NCI-H2107 treated with DMSO at 0.1 percent for 48 hours (cell line): ENCODE data around the gene CDC6.

Source experiments
- DNase-seq: peaks from one replicate; lab custom pipeline; 2025; ENCODE audit not compliant: unreplicated experiment; lab: John Stamatoyannopoulos, UW

The CDC6 gene, protein sequence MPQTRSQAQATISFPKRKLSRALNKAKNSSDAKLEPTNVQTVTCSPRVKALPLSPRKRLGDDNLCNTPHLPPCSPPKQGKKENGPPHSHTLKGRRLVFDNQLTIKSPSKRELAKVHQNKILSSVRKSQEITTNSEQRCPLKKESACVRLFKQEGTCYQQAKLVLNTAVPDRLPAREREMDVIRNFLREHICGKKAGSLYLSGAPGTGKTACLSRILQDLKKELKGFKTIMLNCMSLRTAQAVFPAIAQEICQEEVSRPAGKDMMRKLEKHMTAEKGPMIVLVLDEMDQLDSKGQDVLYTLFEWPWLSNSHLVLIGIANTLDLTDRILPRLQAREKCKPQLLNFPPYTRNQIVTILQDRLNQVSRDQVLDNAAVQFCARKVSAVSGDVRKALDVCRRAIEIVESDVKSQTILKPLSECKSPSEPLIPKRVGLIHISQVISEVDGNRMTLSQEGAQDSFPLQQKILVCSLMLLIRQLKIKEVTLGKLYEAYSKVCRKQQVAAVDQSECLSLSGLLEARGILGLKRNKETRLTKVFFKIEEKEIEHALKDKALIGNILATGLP

GRCh38 chr17:40287494-40288369 lies at the start of gene CDC6:
Gene CDC6, plus strand, starts transcription at chr17:40287879. Its CDS starts 1,542 bp downstream, at chr17:40289421.
- DNase-seq, result peak; percentile 99

DNA sequence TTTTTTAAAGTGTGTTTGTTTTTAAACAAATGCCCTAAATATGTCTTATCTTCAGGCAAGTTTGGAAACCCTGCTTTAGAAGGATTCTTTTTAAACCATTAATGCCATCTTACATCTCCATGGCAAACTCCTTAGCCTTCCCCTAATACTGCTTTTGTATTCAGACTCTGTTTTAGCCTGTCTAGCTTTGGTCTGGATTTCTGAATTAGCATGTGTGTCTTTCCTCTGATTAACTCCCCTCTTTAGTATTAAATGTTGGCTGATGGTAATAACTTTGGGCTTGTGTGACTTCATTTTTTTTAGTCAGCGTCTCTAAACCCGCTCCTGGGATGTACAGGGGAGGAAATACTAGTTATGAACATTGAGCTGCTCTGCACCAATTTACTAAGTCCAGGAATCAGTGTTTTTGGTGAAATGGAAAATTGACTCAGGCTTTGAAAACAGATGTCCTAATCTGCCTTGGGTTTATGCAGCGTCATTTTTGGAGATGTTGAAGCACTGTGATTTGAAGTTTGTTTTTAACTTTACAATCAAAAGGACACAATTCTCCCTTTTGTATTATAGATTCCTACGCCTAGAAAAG lies 46.3 kb upstream of the CDC6 start:
- no peak for DNase-seq

- DNase-seq, result no peak
Measured at GRCh38 chr17:40242774-40243173, 44.9 kb upstream of the CDC6 start.

- DNase-seq, result no peak
Measured at GRCh38 chr17:40243761-40244160, 43.9 kb upstream of the CDC6 start.

- no peak for DNase-seq
Measured at GRCh38 chr17:40244255-40244654, 43.4 kb upstream of the CDC6 start.

DNA sequence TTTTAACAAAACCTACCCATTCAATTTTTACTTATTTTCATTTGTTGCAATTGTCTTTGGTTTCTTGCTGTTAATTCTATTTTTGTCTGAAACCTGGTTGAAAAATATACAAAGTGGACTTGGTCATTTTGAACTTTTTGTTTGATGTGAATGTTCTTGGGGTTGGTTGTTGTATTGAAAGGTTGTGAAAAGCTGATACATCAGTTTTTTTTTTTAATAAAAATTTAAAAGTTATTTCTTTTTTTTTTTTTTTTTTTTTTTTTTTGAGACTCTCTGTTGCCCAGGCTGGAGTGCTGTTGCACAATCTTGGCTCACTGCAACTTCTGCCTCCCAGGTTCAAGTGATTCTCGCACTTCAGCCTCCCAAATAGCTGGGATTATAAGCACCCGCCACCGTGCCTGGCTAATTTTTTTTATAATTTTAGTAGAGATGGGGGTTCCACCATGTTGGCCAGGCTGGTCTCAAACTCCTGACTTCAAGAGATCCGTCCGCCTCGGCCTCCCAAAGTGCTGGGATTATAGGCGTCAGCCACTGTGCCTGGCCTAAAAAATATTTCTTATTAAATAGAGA lies 39.7 kb upstream of the CDC6 start:
- no peak for DNase-seq

- no peak for DNase-seq
Measured at GRCh38 chr17:40248507-40248906, 39.2 kb upstream of the CDC6 start.

DNA sequence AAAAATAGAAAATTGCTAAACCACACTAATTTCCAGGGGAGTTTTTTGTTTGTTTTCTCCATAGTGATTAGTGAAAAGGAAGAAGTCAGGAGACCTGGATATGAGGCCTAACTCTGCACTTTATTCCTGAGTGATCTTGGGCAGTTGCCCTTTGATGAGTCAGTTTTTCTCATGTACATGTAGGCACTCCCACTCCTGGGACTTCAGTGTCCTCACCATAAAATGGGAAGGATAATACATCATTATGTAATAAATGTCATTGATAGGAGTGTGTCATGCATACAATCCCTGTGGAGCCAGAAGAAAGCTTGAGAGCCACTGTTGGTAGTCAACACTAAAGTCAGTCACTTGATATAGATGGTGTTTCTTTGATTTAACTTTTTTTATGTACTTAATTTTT lies 36.1 kb upstream of the CDC6 start:
- DNase-seq, result no peak

GRCh38 chr17:40253565-40253964 lies 34.1 kb upstream of the CDC6 start:
- no peak for DNase-seq

- DNase-seq, result no peak
Measured at GRCh38 chr17:40259505-40259904, 28.2 kb upstream of the CDC6 start.

GRCh38 chr17:40260528-40260927 lies 27.2 kb upstream of the CDC6 start:
- no peak for DNase-seq

GRCh38 chr17:40264458-40265185 lies 23.1 kb upstream of the CDC6 start:
- no peak for DNase-seq

DNA sequence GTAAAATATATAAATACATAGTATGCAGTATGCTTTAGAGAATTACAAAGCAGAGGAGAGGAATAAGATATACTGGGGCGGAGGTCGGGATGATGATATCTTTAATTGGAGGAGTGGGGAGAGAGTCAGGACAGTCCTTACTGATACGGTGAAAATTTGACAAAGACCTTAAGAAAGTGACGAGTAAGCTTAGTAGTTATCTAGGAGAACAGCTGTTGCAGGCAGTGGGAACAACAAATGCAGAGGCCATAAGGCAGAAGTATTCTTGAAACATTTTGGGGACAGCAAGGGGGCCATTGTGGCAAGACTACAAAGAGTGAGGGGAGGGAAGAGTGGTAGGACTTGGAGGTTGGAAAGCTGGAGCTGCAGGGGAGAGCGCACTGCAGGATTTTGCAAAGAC lies 22.3 kb upstream of the CDC6 start:
- no peak for DNase-seq

DNA sequence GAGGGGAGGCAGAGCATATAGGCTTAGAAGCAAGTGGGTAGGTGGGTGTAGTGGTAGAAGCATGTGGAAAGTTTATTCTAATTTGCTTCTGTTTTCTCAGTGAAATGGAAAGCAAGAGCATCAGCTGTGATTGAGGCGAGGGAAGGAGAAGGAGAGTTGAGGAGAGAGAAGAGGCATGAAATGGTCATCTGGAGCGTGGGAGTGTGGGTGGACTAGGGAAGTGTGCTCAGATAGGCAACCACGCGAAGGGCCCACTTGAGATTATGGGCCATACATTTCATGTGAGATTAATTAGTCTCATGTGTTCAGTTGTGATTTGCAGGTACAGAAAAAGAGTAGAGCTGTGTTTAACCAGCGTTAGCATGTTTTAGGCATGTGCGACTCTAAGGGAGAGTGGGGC lies 20.8 kb upstream of the CDC6 start:
- DNase-seq, result no peak

- no peak for DNase-seq
Measured at GRCh38 chr17:40268141-40268712, 19.5 kb upstream of the CDC6 start.

- no peak for DNase-seq
Measured at GRCh38 chr17:40278414-40278813, 9.3 kb upstream of the CDC6 start.

- no peak for DNase-seq
Measured at GRCh38 chr17:40279402-40279801, 8.3 kb upstream of the CDC6 start.

DNA sequence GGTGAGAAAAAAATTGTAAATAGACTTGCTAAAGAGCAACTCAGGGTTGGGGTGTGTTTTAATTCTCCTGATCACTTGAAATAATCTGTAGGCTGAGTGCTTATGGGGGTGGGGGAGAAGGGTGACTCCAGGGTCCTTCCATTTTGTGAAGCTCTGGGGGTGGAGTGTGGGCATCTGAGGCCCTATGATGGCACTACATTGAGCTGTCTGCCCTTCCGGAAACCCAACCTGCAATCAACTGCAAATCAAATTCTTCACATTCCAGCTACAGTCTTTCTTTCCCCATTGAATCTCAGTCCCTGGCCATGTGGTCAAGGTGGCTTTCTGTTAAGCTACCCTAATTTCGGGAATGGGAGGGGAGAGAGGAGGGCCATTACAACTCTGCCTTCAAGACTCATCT lies 6.0 kb upstream of the CDC6 start:
- no peak for DNase-seq

- no peak for DNase-seq
Measured at GRCh38 chr17:40283662-40284061, 4.0 kb upstream of the CDC6 start.

DNA sequence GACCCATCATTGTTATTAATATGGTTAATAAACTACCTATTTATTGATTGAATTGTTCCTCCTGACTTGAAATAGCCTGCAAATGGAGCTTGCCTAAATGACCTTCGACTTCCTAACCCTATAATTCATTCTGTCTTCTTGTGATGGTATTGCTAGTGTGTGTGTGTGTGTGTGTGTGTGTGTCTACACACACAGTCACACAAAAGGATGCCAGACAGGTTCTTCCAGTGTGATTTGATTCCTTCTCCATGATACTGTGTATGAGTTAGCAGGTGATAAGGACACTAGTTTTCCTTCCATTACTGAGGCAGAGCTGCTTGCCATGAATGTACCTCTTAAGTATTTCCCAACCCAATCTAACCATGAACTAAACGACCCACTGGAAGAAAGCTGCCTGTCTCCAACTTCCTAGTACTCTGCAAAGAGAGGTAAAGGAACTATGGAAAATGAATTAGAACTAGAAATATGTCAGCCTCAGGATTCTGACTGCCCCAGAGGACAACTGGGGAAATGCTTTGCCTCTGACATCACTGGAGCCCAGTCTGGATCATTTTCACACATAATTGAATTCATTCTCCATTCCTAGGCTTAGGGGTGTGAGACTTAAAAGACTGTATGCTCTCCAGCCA lies 3.5 kb upstream of the CDC6 start:
- no peak for DNase-seq
